Jurkat, Clone E6-1 (cell line): ENCODE data around the gene PEX5L.
"Not testable (repeated sequence)": the region's sequence is repeated elsewhere in the genome, so short reads cannot be mapped to it uniquely, and the experiment has no call there.

Experiments used
- DNase-seq: peaks from one replicate; pipeline ENCODE4 v3.0.0-alpha.2; 2011; ENCODE audit warnings: low read depth, low spot score
- H3K4me3 ChIP-seq: 2 replicates; pipeline ENCODE4 v1.5.1; 2011; ENCODE audit warnings: mild to moderate bottlenecking, low read length, control low read depth, moderate library complexity

PEX5L gene

GRCh38 chr3:180018543-180018942 is 18.2 kb downstream of the PEX5L start:
- DNase-seq: no peak
- H3K4me3 ChIP-seq: no peak overlapping the region

- H3K4me3 ChIP-seq: no peak overlapping the region
- DNase-seq: no peak
Measured at GRCh38 chr3:180017846-180018245, 18.9 kb downstream of the PEX5L start.

- DNase-seq: no peak
Measured at GRCh38 chr3:180011927-180012326, 24.8 kb downstream of the PEX5L start.

GRCh38 chr3:180008318-180008717 is 28.4 kb downstream of the PEX5L start:
- not testable (repeated sequence) for DNase-seq, H3K4me3 ChIP-seq

More at GRCh38 chr3:180011927-180012326, 24.8 kb downstream of the PEX5L start:
- H3K4me3 ChIP-seq: no peak overlapping the region

- no peak for DNase-seq
- no peak overlapping the region for H3K4me3 ChIP-seq
Measured at GRCh38 chr3:180004542-180004941, 32.2 kb downstream of the PEX5L start.

GRCh38 chr3:180002006-180002405 is 34.7 kb downstream of the PEX5L start:
- no peak overlapping the region for H3K4me3 ChIP-seq
- DNase-seq: no peak

GRCh38 chr3:180000500-180000899 is 36.2 kb downstream of the PEX5L start:
- no peak for DNase-seq
- no peak overlapping the region for H3K4me3 ChIP-seq

GRCh38 chr3:179995406-179995805 is 41.3 kb downstream of the PEX5L start:
- H3K4me3 ChIP-seq: no peak overlapping the region
- no peak for DNase-seq

- no peak overlapping the region for H3K4me3 ChIP-seq
- no peak for DNase-seq
Measured at GRCh38 chr3:179991883-179992282, 44.9 kb downstream of the PEX5L start.

- H3K4me3 ChIP-seq: no peak overlapping the region
- DNase-seq: no peak
Measured at GRCh38 chr3:179991104-179991503, 45.6 kb downstream of the PEX5L start.

GRCh38 chr3:179981646-179982045 is 55.1 kb downstream of the PEX5L start:
- no peak for DNase-seq
- no peak overlapping the region for H3K4me3 ChIP-seq

GRCh38 chr3:179977356-179977755 is 59.4 kb downstream of the PEX5L start:
- no peak for DNase-seq
- no peak overlapping the region for H3K4me3 ChIP-seq

GRCh38 chr3:179973931-179974361 is 62.8 kb downstream of the PEX5L start:
- peak; percentile 69 for DNase-seq
- H3K4me3 ChIP-seq: peak overlapping the region; percentile 52

- DNase-seq: no peak
- H3K4me3 ChIP-seq: no peak overlapping the region
Measured at GRCh38 chr3:179972881-179973423, 63.8 kb downstream of the PEX5L start.

- no peak overlapping the region for H3K4me3 ChIP-seq
- DNase-seq: no peak
Measured at GRCh38 chr3:179971280-179971679, 65.5 kb downstream of the PEX5L start.

GRCh38 chr3:179970746-179971145 is 66.0 kb downstream of the PEX5L start:
- no peak overlapping the region for H3K4me3 ChIP-seq
- no peak for DNase-seq

- no peak for DNase-seq
- H3K4me3 ChIP-seq: no peak overlapping the region
Measured at GRCh38 chr3:179969525-179969924, 67.2 kb downstream of the PEX5L start.

GRCh38 chr3:179967622-179968021 is 69.1 kb downstream of the PEX5L start:
- H3K4me3 ChIP-seq: no peak overlapping the region
- DNase-seq: no peak

- H3K4me3 ChIP-seq: no peak overlapping the region
- no peak for DNase-seq
Measured at GRCh38 chr3:179964890-179965289, 71.8 kb downstream of the PEX5L start.

- no peak for DNase-seq
- H3K4me3 ChIP-seq: no peak overlapping the region
Measured at GRCh38 chr3:179962629-179963387, 73.9 kb downstream of the PEX5L start.

GRCh38 chr3:179961703-179962078 is 75.0 kb downstream of the PEX5L start:
- H3K4me3 ChIP-seq: no peak overlapping the region
- DNase-seq: no peak
